Neuronal stem cell (in vitro differentiated cells): ENCODE results near the gene ULK3.
A peak's percentile ranks its signal among the peaks of the same experiment; 100 is the strongest.

ENCODE experiments used
- DNase-seq: peaks from one replicate; pipeline ENCODE4 v3.0.0-alpha.2; 2013; ENCODE audit warnings: low spot score
- H2AFZ ChIP-seq: one replicate; pipeline ENCODE4 v1.6.1; 2013; ENCODE audit warnings: mild to moderate bottlenecking, low read length, inconsistent platforms
- H2AK5ac ChIP-seq: 2 replicates; pipeline ENCODE4 v1.6.1; 2013; ENCODE audit warnings: low read depth, mild to moderate bottlenecking, inconsistent platforms, low read length, moderate library complexity, mixed read lengths
- H2BK120ac ChIP-seq: 2 replicates; pipeline ENCODE4 v1.6.1; 2013; ENCODE audit warnings: low read depth, mild to moderate bottlenecking, inconsistent platforms, low read length, moderate library complexity, mixed read lengths
- H2BK12ac ChIP-seq: one replicate; pipeline ENCODE4 v1.6.1; 2013; ENCODE audit warnings: low read length, inconsistent platforms
- H2BK15ac ChIP-seq: 2 replicates; pipeline ENCODE4 v1.6.1; 2013; ENCODE audit warnings: mild to moderate bottlenecking, low read length, inconsistent platforms, mixed read lengths
- H2BK5ac ChIP-seq: one replicate; pipeline ENCODE4 v1.6.1; 2013; ENCODE audit warnings: inconsistent platforms, mild to moderate bottlenecking, low read length, moderate library complexity
- H3K14ac ChIP-seq: one replicate; pipeline ENCODE4 v1.6.1; 2013; ENCODE audit warnings: low read length, inconsistent platforms
- H3K18ac ChIP-seq: 2 replicates; pipeline ENCODE4 v1.6.1; 2013; ENCODE audit warnings: low read length, inconsistent platforms
- H3K23ac ChIP-seq: 2 replicates; pipeline ENCODE4 v1.6.1; 2013; ENCODE audit warnings: low read depth, mild to moderate bottlenecking, mixed read lengths, low read length, inconsistent platforms; ENCODE audit not compliant: poor library complexity
- H3K27ac ChIP-seq: replicated peaks from 3 replicates; pipeline ENCODE4 v1.5.1; 2013; ENCODE audit warnings: low read length, inconsistent platforms
- H3K27me3 ChIP-seq, 3 experiments: 2 replicates each; pipeline ENCODE4 v1.6.1; 2013; ENCODE audit warnings: low read length in 3 of 3, mild to moderate bottlenecking in 2 of 3, inconsistent platforms in 1 of 3, low read depth in 1 of 3, mixed read lengths in 1 of 3, moderate library complexity in 1 of 3; ENCODE audit not compliant: control insufficient read depth in 3 of 3, insufficient read depth in 3 of 3
- H3K36me3 ChIP-seq, 2 donors: replicated peaks in 1 of 2; 2 replicates each; pipeline ENCODE4 v1.6.1; 2013; ENCODE audit warnings: low read length in 2 of 2; ENCODE audit not compliant: control insufficient read depth in 2 of 2, insufficient read depth in 2 of 2
- H3K4ac ChIP-seq: 2 replicates; pipeline ENCODE4 v1.6.1; 2013; ENCODE audit warnings: inconsistent platforms, mild to moderate bottlenecking, low read length, moderate library complexity
- H3K4me1 ChIP-seq, 2 donors: 1 replicate in 1 of 2; 2 replicates in 1 of 2; pipeline ENCODE4 v1.6.1; 2013; ENCODE audit warnings: low read length in 2 of 2, low read depth in 1 of 2; ENCODE audit not compliant: control insufficient read depth in 2 of 2, insufficient read depth in 1 of 2
- H3K4me2 ChIP-seq: one replicate; pipeline ENCODE4 v1.6.1; 2013; ENCODE audit warnings: mild to moderate bottlenecking, low read length, inconsistent platforms; ENCODE audit not compliant: insufficient read depth, poor library complexity, severe bottlenecking
- H3K4me3 ChIP-seq, 2 donors: 2 replicates each; pipeline ENCODE4 v1.5.1; 2013; ENCODE audit warnings: low read length in 2 of 2, mild to moderate bottlenecking in 2 of 2, inconsistent platforms in 1 of 2, moderate library complexity in 1 of 2
- H3K79me1 ChIP-seq: one replicate; pipeline ENCODE4 v1.6.1; 2013; ENCODE audit warnings: low read depth, mild to moderate bottlenecking, inconsistent platforms, low read length, moderate library complexity
- H3K9ac ChIP-seq: one replicate; pipeline ENCODE4 v1.6.1; 2013; ENCODE audit warnings: mild to moderate bottlenecking, low read depth, low read length, inconsistent platforms; ENCODE audit not compliant: poor library complexity
- H3K9me3 ChIP-seq, 2 donors: replicated peaks in 1 of 2; 2 replicates each; pipeline versions ENCODE3 to v1.6.1; 2013; ENCODE audit warnings: low read length in 2 of 2, mild to moderate bottlenecking in 2 of 2, inconsistent platforms in 1 of 2, low read depth in 1 of 2, mixed read lengths in 1 of 2, moderate library complexity in 1 of 2; ENCODE audit not compliant: control insufficient read depth in 2 of 2, insufficient read depth in 1 of 2
- H4K8ac ChIP-seq: one replicate; pipeline ENCODE4 v1.6.1; 2013; ENCODE audit warnings: low read depth, mild to moderate bottlenecking, inconsistent platforms, low read length, moderate library complexity
- H4K91ac ChIP-seq: one replicate; pipeline ENCODE4 v1.6.1; 2013; ENCODE audit warnings: low read length, low read depth, mild to moderate bottlenecking, inconsistent platforms; ENCODE audit not compliant: poor library complexity
- WGBS, 2 donors: extraction: QIAGEN DNeasy Blood & Tissue Kit; methylation state at CpG; one replicate each; pipeline ENCODE4 v1.1.7; 2013; ENCODE audit warnings: missing lambda C conversion rate in 2 of 2, mixed read lengths in 1 of 2; ENCODE audit not compliant: insufficient read length in 2 of 2, insufficient replicate concordance in 1 of 2; ENCODE audit errors: extremely low coverage in 2 of 2; 5-methylcytosine and 5-hydroxymethylcytosine counted together

The ULK3 gene

GRCh38 chr15:74823324-74823723, 19.6 kb downstream of the ULK3 start:
- Histone ChIP-seq H3K9ac (no peak overlapping the region), H2AK5ac (no peak overlapping the region), H3K23ac (no peak overlapping the region), H3K4me1 (peaks cover 5 to 12% of the 10 kb centered on the region in 2 donors), H2BK15ac (no peak overlapping the region), H3K36me3 (no peaks in the 10 kb centered on the region), H2AFZ (no peak overlapping the region), H3K14ac (no peak overlapping the region), H2BK12ac (no peak overlapping the region), H3K27me3 (peaks cover 0 to 91% (median 28%) of the 10 kb centered on the region in 3 experiments), H3K9me3 (no peaks in the 10 kb centered on the region), H3K18ac (no peak overlapping the region), H4K91ac (no peak overlapping the region), H3K79me1 (no peaks in the 10 kb centered on the region), H2BK5ac (no peak overlapping the region), H3K27ac (no peak overlapping the region), H3K4ac (no peak overlapping the region), H4K8ac (no peak overlapping the region), H3K4me2 (no peak overlapping the region), H2BK120ac (no peak overlapping the region), H3K4me3 (no peak overlapping the region)
- DNase-seq: no peak
- no CpG with 5 or more reads among the region's 6 CpGs for WGBS, 2 donors

- no peak overlapping the region for H2BK15ac ChIP-seq
- H3K9ac ChIP-seq: no peak overlapping the region
- H3K9me3 ChIP-seq: no peaks in the 10 kb centered on the region
- H3K18ac ChIP-seq: no peak overlapping the region
- no peak for DNase-seq
- no peak overlapping the region for H3K27ac ChIP-seq
- H2AK5ac ChIP-seq: peak overlapping the region; percentile 6
- peaks cover 6 to 15% of the 10 kb centered on the region in 2 donors for H3K4me1 ChIP-seq
- H3K36me3 ChIP-seq: no peaks in the 10 kb centered on the region
- no peak overlapping the region for H3K4ac ChIP-seq
- H3K4me2 ChIP-seq: no peak overlapping the region
- no CpG with 5 or more reads among the region's 4 CpGs for WGBS, 2 donors
- H2BK5ac ChIP-seq: no peak overlapping the region
- no peak overlapping the region for H2BK12ac ChIP-seq
- no peak overlapping the region for H3K14ac ChIP-seq
- peaks cover 0 to 80% (median 22%) of the 10 kb centered on the region in 3 experiments for H3K27me3 ChIP-seq
- H3K79me1 ChIP-seq: no peaks in the 10 kb centered on the region
- H3K23ac ChIP-seq: no peak overlapping the region
- no peak overlapping the region for H4K8ac ChIP-seq
- H2BK120ac ChIP-seq: no peak overlapping the region
- H4K91ac ChIP-seq: no peak overlapping the region
- no peak overlapping the region for H2AFZ ChIP-seq
- no peak overlapping the region for H3K4me3 ChIP-seq
Measured at GRCh38 chr15:74822233-74822632, 20.7 kb downstream of the ULK3 start.

- Histone ChIP-seq H3K9ac (no peak overlapping the region), H2BK5ac (no peak overlapping the region), H3K23ac (no peak overlapping the region), H2BK15ac (no peak overlapping the region), H3K9me3 (no peaks in the 10 kb centered on the region), H3K4me2 (no peak overlapping the region), H2AK5ac (no peak overlapping the region), H4K91ac (no peak overlapping the region), H3K27ac (no peak overlapping the region), H2AFZ (no peak overlapping the region), H3K18ac (peak overlapping the region; percentile 44), H4K8ac (no peak overlapping the region), H3K14ac (no peak overlapping the region), H3K27me3 (peaks cover 0 to 75% (median 17%) of the 10 kb centered on the region in 3 experiments), H3K36me3 (no peaks in the 10 kb centered on the region), H3K4me3 (no peak overlapping the region), H3K4me1 (peaks cover 6 to 19% of the 10 kb centered on the region in 2 donors), H3K4ac (no peak overlapping the region), H2BK12ac (no peak overlapping the region), H2BK120ac (no peak overlapping the region), H3K79me1 (no peaks in the 10 kb centered on the region)
- WGBS, 2 donors: no CpG with 5 or more reads among the region's 7 CpGs
- DNase-seq: no peak
Measured at GRCh38 chr15:74821790-74822158, 21.2 kb downstream of the ULK3 start.

GRCh38 chr15:74821091-74821789, 21.7 kb downstream of the ULK3 start:
- Histone ChIP-seq H3K27me3 (peaks cover 0 to 71% (median 14%) of the 10 kb centered on the region in 3 experiments), H2AFZ (peak overlapping the region; percentile 42), H4K91ac (no peak overlapping the region), H3K4me3 (no peak overlapping the region), H3K4me2 (no peak overlapping the region), H3K14ac (no peak overlapping the region), H3K27ac (no peak overlapping the region), H3K4ac (no peak overlapping the region), H4K8ac (no peak overlapping the region), H3K23ac (no peak overlapping the region), H3K4me1 (peaks cover 6 to 18% of the 10 kb centered on the region in 2 donors), H2AK5ac (no peak overlapping the region), H2BK15ac (no peak overlapping the region), H3K79me1 (no peaks in the 10 kb centered on the region), H2BK5ac (no peak overlapping the region), H3K36me3 (no peaks in the 10 kb centered on the region), H2BK12ac (no peak overlapping the region), H2BK120ac (no peak overlapping the region), H3K9ac (peak overlapping the region; percentile 56), H3K9me3 (no peaks in the 10 kb centered on the region), H3K18ac (peak overlapping the region; percentile 20)
- no CpG with 5 or more reads among the region's 11 CpGs for WGBS, 2 donors
- DNase-seq: no peak
